ENCODE data around the gene HCN4.

HCN4 gene

GRCh38 chr15:73331501-73331900 lies 37.3 kb downstream of the HCN4 start:
- no peak overlapping the region for H3K27ac ChIP-seq
- no peak for TF ChIP-seq CTCF (IDR thresholded peaks at IDR 0.05)
- TF ChIP-seq ZFX (IDR thresholded peaks at IDR 0.05; ENCODE audit: borderline replicate concordance): no peak

- H3K27ac ChIP-seq: no peak overlapping the region
- TF ChIP-seq ZFX (IDR thresholded peaks at IDR 0.05; ENCODE audit: borderline replicate concordance) (no peak), CTCF (IDR thresholded peaks at IDR 0.05) (no peak)
These were observed 38.3 kb downstream of the HCN4 start for GRCh38 chr15:73330206-73331051.

GRCh38 chr15:73329501-73330200 lies 39.1 kb downstream of the HCN4 start:
- TF ChIP-seq ZFX (IDR thresholded peaks at IDR 0.05; ENCODE audit: borderline replicate concordance) (no peak), CTCF (IDR thresholded peaks at IDR 0.05) (no peak)
- H3K27ac ChIP-seq: no peak overlapping the region

- no peak overlapping the region for H3K27ac ChIP-seq
- TF ChIP-seq ZFX (IDR thresholded peaks at IDR 0.05; ENCODE audit: borderline replicate concordance): no peak
- no peak for TF ChIP-seq CTCF (IDR thresholded peaks at IDR 0.05)
These were observed 39.8 kb downstream of the HCN4 start for GRCh38 chr15:73328981-73329380.

GRCh38 chr15:73328149-73328820 lies 40.5 kb downstream of the HCN4 start:
- TF ChIP-seq ZFX (IDR thresholded peaks at IDR 0.05; ENCODE audit: borderline replicate concordance) (no peak), CTCF (IDR thresholded peaks at IDR 0.05) (no peak)
- H3K27ac ChIP-seq: no peak overlapping the region

GRCh38 chr15:73326157-73326556 lies 42.6 kb downstream of the HCN4 start:
- no peak overlapping the region for H3K27ac ChIP-seq

More at GRCh38 chr15:73326157-73326556, 42.6 kb downstream of the HCN4 start:
- TF ChIP-seq CTCF (IDR thresholded peaks at IDR 0.05) (no peak), ZFX (IDR thresholded peaks at IDR 0.05; ENCODE audit: borderline replicate concordance) (no peak)
